HPDE6-E6E7 (cell line): ENCODE measurements around the gene UFD1.

Source experiments
- DNase-seq: peaks from one replicate; pipeline ENCODE4 v3.0.0; 2011; ENCODE audit warnings: missing footprints; ENCODE audit errors: extremely low spot score

UFD1 gene, protein sequence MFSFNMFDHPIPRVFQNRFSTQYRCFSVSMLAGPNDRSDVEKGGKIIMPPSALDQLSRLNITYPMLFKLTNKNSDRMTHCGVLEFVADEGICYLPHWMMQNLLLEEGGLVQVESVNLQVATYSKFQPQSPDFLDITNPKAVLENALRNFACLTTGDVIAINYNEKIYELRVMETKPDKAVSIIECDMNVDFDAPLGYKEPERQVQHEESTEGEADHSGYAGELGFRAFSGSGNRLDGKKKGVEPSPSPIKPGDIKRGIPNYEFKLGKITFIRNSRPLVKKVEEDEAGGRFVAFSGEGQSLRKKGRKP

DNA sequence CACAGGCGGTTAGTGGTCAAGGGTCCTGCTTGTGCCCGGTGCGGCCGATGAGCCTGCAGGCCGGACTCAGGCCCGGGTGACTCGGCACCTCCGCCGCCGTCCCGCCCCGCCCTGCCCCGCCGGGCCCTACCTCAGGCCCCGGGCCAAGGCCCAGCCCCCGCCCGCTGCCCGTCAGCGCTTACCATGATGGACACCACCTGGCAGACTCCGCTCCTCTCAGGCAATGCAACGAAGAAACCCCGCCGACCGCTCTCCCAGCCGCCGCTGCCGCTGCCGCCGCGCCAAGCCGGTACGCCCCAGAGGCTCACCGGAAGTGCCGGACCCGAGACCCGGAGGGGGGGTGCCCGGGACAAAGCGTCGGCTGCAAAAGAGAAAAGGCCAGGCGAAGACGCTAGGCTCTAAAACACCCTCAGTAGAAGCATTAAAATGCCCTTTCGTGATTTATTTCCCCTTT, at the start of gene UFD1:
UFD1 (minus strand) TSS at position 293 of the 454 bp plus-strand sequence; CDS start at position 185, 108 bp downstream.
- DNase-seq: peak; percentile 67

DNA sequence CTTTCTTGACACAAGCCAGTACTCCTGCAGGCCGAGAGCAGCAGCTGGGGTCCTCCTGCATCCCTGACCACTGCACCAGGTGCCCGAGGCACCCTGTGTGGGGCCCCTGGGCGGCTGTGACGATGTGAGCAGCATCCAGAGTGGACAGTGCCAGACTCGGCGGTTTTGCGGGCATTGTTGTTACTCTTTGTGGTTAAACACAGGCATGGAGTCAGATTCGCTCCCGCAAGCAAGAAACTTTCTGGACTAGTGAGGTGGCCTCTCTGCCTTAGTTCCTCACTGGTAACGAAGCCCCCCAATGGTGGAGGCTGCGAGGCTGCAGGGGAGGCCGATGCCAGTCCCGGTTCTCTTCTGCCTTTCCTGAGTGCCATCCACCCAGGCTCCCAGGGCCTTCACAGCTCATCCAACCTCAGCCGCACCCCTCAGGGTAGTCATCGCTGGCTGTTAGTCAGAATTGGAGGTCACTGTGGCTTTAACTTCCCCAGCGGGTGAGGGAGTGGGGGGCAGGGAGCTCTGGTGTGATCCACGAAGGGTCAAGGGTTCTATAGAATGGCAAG, 48.9 kb upstream of the UFD1 start:
- DNase-seq: peak; percentile 52

DNA sequence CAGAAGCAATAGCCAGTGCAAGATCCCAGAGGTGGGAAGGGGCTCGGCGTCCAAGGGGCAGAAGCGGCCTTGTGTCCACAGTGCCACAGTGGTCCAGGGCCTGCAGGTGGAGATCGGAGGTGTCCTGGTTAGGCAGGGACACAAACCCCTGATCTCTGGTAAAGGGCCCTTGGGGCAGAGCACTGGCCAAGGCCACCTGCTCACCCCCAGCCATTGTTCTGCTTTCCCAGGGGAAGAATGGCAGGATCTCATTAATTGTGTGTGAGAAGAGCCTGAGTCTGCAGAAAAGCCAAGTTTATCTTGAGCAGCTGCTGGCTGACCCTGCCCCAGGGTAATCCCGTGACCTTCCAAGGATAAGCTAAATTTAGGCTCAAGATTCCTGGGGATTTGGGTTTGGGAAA, 48.3 kb upstream of the UFD1 start:
- DNase-seq: no peak

- no peak for DNase-seq
These were observed 47.7 kb upstream of the UFD1 start for GRCh38 chr22:19526702-19527111.

DNA sequence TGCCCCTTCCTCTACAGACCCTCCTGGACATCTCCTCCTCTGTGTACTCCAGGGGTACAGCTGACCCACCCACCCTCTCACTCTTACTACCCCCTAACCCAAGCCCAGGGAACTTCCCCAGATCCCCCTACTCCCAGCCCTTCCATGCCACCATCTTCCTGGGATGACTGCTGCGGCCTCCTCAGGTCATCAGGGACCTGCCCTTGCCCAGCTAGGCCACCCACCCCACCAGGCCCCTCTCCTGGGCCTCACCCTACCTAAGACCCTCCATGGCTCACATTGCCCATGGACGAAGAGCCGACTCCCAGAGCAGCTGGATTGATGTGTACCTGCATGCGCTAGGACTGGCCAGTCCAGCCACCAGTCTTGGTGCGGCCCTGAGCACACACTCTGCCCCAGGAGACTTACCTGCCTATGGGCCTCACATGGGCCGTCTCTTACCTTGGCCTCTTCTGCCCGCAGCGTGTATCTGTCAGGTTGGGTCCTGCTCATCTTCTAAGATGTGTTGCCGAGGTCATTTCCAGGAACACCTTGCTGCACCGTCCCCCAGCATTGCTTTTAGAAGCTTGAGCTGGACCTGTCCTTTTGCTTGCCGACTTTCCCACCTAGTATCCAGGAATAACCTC, 47.2 kb upstream of the UFD1 start:
- DNase-seq: no peak

DNA sequence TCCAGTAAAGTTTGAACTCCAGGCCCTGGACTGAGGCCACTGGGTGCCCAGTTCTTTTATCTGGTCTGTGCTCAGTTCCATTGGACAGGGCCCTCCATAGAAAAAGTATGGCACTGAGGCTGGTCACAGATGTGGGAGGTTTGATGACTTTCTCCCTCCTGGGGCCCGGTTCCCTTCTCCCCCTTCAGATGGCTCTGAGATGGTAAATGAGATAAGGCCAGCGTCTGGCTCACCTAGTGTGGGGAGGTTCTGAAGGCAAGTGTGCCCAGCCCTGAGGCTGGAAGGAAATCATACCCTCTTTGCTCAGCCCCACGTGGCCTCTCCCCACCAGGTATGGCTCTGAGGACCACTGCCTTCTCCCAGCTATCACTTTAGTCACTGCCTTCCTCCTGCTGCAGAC, 46.7 kb upstream of the UFD1 start:
- no peak for DNase-seq

- DNase-seq: no peak
These were observed 46.2 kb upstream of the UFD1 start for GRCh38 chr22:19525116-19525660.

- no peak for DNase-seq
These were observed 45.5 kb upstream of the UFD1 start, which contains the start of gene CLDN5 for GRCh38 chr22:19524170-19525115. TSS of gene CLDN5 (minus strand) at chr22:19524410. CDS start at chr22:19524255, 155 bp downstream.

- DNase-seq: no peak
These were observed 44.5 kb upstream of the UFD1 start for GRCh38 chr22:19523240-19524169.

DNA sequence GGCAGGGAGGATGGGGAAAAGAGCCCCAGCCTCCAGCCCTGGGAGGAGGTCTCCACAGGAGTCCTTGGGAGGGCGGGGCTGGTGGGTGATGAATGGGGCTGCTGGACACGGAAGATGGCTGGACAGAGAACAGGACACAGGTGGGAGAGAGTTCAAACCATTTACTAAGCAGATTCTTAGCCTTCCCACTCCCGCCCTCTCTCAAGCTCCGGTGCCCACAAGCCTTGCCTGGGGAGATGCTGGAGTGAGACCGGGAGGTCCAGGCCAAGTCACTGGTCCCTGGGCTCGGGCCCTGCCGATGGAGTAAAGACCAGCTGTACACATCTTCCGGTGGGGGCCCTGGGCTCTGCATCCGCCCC, 43.9 kb upstream of the UFD1 start:
- DNase-seq: no peak

- DNase-seq: no peak
These were observed 43.3 kb upstream of the UFD1 start for GRCh38 chr22:19522190-19522880.

- no peak for DNase-seq
These were observed 41.7 kb upstream of the UFD1 start for GRCh38 chr22:19520566-19521305.

DNA sequence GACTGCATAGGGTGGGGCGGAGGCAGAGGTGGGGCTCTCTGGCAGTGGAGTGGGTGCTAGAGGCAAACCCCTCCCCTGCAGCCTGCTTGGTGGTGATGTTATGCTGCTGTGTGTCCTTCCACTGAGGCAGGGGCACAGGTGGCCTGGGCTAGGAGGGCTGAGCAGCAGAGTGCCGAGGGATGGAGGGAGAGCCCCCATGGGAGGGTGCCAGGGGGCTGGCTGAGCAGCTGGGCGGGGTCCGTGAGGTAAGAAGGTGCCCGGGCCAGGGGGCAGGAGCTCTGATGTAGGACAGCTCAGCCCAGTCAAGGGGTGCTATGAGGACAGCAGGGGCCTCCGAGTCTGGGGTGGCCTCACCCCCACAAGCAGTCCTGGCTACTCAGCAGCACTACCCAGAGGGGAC, 41.0 kb upstream of the UFD1 start:
- DNase-seq: no peak

GRCh38 chr22:19519041-19519926, 40.3 kb upstream of the UFD1 start:
- DNase-seq: no peak

DNA sequence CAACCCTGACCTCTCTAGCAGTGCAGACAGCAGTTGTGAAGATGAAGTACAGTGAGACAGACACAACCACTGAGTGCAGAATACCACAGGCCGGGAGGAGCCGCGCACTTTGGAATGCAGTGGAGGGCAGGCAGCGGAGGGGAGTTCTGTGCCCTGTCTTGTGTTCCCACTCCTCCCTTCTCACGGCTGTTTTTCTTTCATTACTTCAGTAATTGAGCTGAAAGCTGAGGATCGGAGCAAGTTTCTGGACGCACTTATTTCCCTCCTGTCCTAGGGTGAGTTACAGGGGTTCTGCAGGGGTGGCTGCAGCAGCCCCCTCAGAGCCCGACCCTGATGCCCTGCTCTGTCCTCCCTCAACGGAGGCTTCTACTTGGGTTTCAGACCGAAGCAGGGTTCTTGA, 39.6 kb upstream of the UFD1 start:
- no peak for DNase-seq

DNA sequence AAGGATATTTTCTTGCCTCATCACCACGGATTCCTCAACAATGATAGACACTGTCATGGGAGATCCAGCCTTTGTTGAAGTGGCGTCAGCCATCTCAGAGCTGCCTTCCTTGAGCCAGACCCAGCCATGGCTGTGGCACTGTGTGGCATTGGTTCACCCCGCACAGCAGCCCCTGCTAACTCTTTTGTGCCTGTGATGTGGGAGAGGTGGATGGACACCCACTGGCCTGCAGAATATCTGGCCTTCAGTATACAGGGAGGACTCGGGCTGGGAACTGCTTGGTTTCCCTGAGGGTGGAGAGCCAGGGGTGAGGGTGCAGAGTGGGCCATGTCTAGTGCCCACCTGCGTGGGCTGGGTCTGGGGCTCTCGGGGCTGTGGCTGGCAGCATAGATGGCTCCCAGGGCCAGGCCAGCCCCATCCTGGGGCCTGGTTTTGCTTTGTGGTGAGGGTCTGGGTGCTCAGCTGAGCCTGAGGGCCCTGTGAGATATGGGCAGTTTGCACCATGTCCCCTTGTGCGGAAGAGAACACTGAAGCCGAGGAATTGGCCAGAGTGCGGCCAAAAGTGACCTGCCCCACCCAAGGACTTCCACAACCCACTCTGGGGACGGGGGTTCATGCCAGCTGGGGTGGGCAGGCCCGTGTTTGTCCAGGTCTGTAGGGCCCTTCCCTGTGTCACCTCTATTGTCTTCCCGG, 39.1 kb upstream of the UFD1 start:
- DNase-seq: no peak

DNA sequence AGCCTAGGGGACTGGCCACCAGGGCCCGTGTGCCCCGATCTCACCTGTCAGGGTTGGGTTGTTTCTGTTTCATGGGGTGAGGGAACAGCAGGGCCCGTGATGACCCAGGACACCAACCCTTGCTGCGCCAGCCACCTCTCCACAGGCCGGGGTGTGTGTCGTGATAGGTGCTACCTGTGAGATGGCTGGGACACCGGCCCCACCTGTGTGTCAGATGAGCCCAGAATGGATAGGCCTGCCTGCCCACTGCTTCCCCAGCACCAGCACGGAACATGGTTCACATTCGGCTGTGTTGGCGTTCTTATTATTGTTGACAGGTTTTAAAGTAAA, 38.1 kb upstream of the UFD1 start:
- DNase-seq: no peak
